Smooth muscle cell (in vitro differentiated cells): Measurements from ENCODE around the gene TNFSF13B. TPM values are rescaled to one million over a fixed set of nuclear protein-coding genes. Genes with fewer than 3 reads are reported as not detected.

Experiments
- DNase-seq: peaks from one replicate; lab custom pipeline; 2025; ENCODE audit not compliant: unreplicated experiment; lab: John Stamatoyannopoulos, UW
- H2AFZ ChIP-seq: fragments of 200-600 bp; sonication (generic); 2 replicates; pipeline ENCODE4 v1.6.0; 2016; ENCODE audit warnings: antibody characterized with exemption, low read depth, mild to moderate bottlenecking
- H3F3A ChIP-seq: fragments of 200-600 bp; sonication (generic); 2 replicates; pipeline ENCODE4 v1.6.0; 2017; ENCODE audit warnings: antibody characterized with exemption, low read depth
- H3K27ac ChIP-seq: fragments of 200-600 bp; sonication (generic); 2 replicates; pipeline ENCODE4 v1.5.1; 2016; ENCODE audit warnings: low read depth, mild to moderate bottlenecking
- H3K27me3 ChIP-seq: fragments of 200-600 bp; sonication (generic); 2 replicates; pipeline ENCODE4 v1.6.1; 2016; ENCODE audit warnings: low read depth, mild to moderate bottlenecking
- H3K36me3 ChIP-seq: fragments of 200-600 bp; sonication (generic); 2 replicates; pipeline ENCODE4 v1.5.1; 2016; ENCODE audit warnings: low read depth
- H3K4me1 ChIP-seq: fragments of 200-600 bp; sonication (generic); 2 replicates; pipeline ENCODE4 v1.5.1; 2016; ENCODE audit warnings: low read depth
- H3K4me2 ChIP-seq: fragments of 200-600 bp; sonication (generic); 2 replicates; pipeline ENCODE4 v1.6.0; 2016; ENCODE audit warnings: mild to moderate bottlenecking
- H3K4me3 ChIP-seq: fragments of 200-600 bp; sonication (generic); 2 replicates; pipeline ENCODE4 v1.5.1; 2016; ENCODE audit warnings: mild to moderate bottlenecking
- H3K79me2 ChIP-seq: fragments of 200-600 bp; sonication (generic); 2 replicates; pipeline ENCODE4 v1.6.0; 2016; ENCODE audit warnings: low read depth, mild to moderate bottlenecking
- H3K9ac ChIP-seq: fragments of 200-600 bp; sonication (generic); 2 replicates; pipeline ENCODE4 v1.6.0; 2016; ENCODE audit warnings: low read depth
- H3K9me3 ChIP-seq: fragments of 200-600 bp; sonication (generic); replicated peaks from 2 replicates; pipeline ENCODE4 v1.5.1; 2016; ENCODE audit warnings: low read depth
- H4K20me1 ChIP-seq: fragments of 200-600 bp; sonication (generic); 2 replicates; pipeline ENCODE4 v1.6.0; 2016; ENCODE audit warnings: low read depth
- WGBS: methylation state at CpG from one replicate; pipeline ENCODE4 v1.1.7; 2016; ENCODE audit warnings: low lambda C conversion rate; 5-methylcytosine and 5-hydroxymethylcytosine counted together
- polyA plus RNA-seq: library from polyadenylated mRNA; unstranded; fragments of >200 nt; fragmentation: Nextera tagmentation; extraction: Ambion mirVana; gene quantifications from 2 replicates; pipeline ENCODE4 v1.2.1, GENCODE V29; 2016
- total RNA-seq: library from RNA; depleted of rRNA; stranded (reverse); fragments of >200 nt; gene quantifications from 2 replicates; pipeline ENCODE4 v1.2.3, GENCODE V29; 2014
- TF ChIP-seq, protein P1 (sequence below): fragments of 200-600 bp; sonication (generic); IDR thresholded peaks from 2 replicates; pipeline ENCODE4 v1.5.1; 2017; ENCODE audit warnings: borderline replicate concordance, mild to moderate bottlenecking, antibody characterized with exemption; ENCODE audit not compliant: insufficient read depth, poor library complexity, severe bottlenecking

The TNFSF13B gene
- total and polyA plus RNA-seq, 2 experiments from 2014 or later = 0.58 to 1.1 TPM

DNA sequence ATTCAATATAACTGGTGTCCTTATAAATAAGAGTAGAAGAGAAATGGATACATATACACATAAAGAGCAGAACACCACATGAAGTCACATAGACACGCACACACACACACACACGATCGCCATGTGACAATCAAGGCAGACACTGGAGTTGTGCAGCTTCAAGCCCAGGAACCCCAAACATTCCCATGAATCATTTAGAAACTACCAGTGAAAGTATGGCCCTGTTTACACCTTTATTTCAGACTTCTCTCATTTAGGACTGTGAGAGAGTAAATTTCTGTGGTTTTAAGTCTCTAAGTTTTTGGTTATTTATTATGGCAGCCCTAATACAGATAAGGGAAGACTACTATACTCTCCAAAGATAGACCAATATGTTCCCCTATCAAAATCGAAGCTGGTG lies 20.4 kb upstream of the TNFSF13B start:
- no peak for DNase-seq
- H3K79me2 ChIP-seq = no peaks in the 10 kb centered on the region
- no peaks in the 10 kb centered on the region for H3K9me3 ChIP-seq
- H3K4me3 ChIP-seq = no peak overlapping the region
- no peaks in the 10 kb centered on the region for H3K36me3 ChIP-seq
- no peak overlapping the region for H2AFZ ChIP-seq
- H3K4me2 ChIP-seq = no peak overlapping the region
- H3K4me1 ChIP-seq = no peaks in the 10 kb centered on the region
- no peak overlapping the region for H3K27ac ChIP-seq
- H3K9ac ChIP-seq = no peak overlapping the region
- H4K20me1 ChIP-seq = no peaks in the 10 kb centered on the region
- TF ChIP-seq, protein P1, sequence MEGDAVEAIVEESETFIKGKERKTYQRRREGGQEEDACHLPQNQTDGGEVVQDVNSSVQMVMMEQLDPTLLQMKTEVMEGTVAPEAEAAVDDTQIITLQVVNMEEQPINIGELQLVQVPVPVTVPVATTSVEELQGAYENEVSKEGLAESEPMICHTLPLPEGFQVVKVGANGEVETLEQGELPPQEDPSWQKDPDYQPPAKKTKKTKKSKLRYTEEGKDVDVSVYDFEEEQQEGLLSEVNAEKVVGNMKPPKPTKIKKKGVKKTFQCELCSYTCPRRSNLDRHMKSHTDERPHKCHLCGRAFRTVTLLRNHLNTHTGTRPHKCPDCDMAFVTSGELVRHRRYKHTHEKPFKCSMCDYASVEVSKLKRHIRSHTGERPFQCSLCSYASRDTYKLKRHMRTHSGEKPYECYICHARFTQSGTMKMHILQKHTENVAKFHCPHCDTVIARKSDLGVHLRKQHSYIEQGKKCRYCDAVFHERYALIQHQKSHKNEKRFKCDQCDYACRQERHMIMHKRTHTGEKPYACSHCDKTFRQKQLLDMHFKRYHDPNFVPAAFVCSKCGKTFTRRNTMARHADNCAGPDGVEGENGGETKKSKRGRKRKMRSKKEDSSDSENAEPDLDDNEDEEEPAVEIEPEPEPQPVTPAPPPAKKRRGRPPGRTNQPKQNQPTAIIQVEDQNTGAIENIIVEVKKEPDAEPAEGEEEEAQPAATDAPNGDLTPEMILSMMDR = no peak
- H3K27me3 ChIP-seq = no peaks in the 10 kb centered on the region
- 70% methylated on average over 4 of the region's 4 CpGs for WGBS
- no peaks in the 10 kb centered on the region for H3F3A ChIP-seq

DNA sequence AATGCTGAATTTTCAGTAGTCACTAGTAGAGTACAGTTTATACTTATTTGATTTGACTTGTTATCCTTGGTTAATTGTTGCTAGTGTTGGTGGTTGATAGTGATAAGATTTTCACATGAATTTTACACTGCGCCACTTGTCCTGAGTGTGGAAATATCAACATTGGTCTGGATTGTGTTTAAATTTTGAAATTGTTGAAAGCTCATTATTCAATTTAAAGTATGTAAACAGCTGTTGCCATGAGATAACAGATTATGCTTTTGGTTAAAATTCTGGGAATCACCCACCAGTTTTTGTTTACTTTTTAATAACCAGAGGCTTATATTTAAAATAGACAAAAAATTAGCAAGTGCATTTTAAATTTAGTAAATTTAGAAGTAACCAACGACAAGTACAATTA lies 12.3 kb upstream of the TNFSF13B start:
- H3K9ac ChIP-seq = no peak overlapping the region
- 89% methylated on average over 2 of the region's 2 CpGs for WGBS
- no peak overlapping the region for H3K27ac ChIP-seq
- no peaks in the 10 kb centered on the region for H4K20me1 ChIP-seq
- no peak for DNase-seq
- no peaks in the 10 kb centered on the region for H3K36me3 ChIP-seq
- H3K79me2 ChIP-seq = no peaks in the 10 kb centered on the region
- TF ChIP-seq, protein P1 = no peak
- no peaks in the 10 kb centered on the region for H3K9me3 ChIP-seq
- no peaks in the 10 kb centered on the region for H3F3A ChIP-seq
- no peak overlapping the region for H3K4me2 ChIP-seq
- H3K4me1 ChIP-seq = no peaks in the 10 kb centered on the region
- H3K4me3 ChIP-seq = no peak overlapping the region
- H2AFZ ChIP-seq = no peak overlapping the region
- H3K27me3 ChIP-seq = no peaks in the 10 kb centered on the region

DNA sequence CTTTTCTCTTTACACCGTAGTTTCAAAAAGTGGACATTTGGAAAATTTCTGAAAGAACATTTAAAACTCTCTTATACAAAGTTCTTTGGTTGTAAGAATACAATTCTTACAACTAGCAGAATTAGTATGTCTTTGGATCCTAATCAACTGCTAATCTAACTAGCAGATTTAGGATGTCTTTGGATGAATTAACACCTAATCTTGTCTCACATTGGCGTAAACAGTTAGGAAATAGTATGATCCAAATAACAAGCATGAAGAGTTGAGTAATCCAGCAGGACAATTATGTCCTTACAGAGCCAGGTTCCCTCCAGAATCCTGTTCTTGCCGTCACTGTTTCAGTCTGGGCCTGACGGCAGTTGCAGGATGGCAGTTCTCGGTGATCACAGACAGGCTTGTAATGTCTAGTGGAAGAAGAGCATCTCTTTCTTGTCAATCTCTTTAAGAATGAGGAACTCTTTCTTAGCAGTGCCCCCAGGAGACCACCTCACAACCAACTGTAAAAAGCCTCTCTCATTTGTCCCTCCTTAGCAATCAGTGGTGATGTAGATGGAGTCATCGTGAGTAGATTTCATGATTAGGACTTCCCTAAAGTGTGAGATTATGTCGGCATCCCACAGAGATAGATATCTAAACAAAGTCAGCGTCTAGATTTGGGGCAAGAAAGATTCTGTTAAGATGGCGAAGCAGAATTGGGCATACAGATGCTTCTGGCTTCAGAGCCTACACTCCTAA lies 5.7 kb upstream of the TNFSF13B start:
- Histone ChIP-seq H3K4me3 (no peak overlapping the region), H3K27ac (no peak overlapping the region), H3K4me1 (no peaks in the 10 kb centered on the region), H3K27me3 (no peaks in the 10 kb centered on the region), H2AFZ (no peak overlapping the region), H3K9ac (no peak overlapping the region), H4K20me1 (no peaks in the 10 kb centered on the region), H3K36me3 (no peaks in the 10 kb centered on the region), H3K9me3 (no peaks in the 10 kb centered on the region), H3K79me2 (no peaks in the 10 kb centered on the region), H3K4me2 (no peak overlapping the region), H3F3A (no peaks in the 10 kb centered on the region)
- DNase-seq = no peak
- TF ChIP-seq, protein P1 = no peak
- 86% methylated on average over 9 of the region's 9 CpGs for WGBS
